Calu3 (cell line): Measurements from ENCODE around the gene COL9A3. TPM values are rescaled to one million over a fixed set of nuclear protein-coding genes. Genes with fewer than 3 reads are reported as not detected.

ENCODE experiments used
- BruUV-seq: library from RNA; stranded (reverse); fragments of 400-500 nt; replicated peaks from 2 replicates; lab custom pipeline; 2021; lab: Mats Ljungman, UMichigan
- CTCF ChIA-PET: fragments of 300-600 bp; sonication (Branson Sonifier 250); formaldehyde crosslinking; loops from one replicate; lab custom pipeline; 2022; ENCODE audit warnings: antibody characterized with exemption; lab: Charles Lee
- DNase-seq: peaks from one replicate; pipeline ENCODE4 v3.0.0; 2022
- H3K27ac Mint-ChIP-seq: one replicate; pipeline ENCODE4 v1.8.0; 2022; ENCODE audit warnings: mixed read lengths; ENCODE audit not compliant: unreplicated experiment
- H3K27me3 Mint-ChIP-seq: one replicate; pipeline ENCODE4 v1.8.0; 2022; ENCODE audit warnings: mixed read lengths; ENCODE audit not compliant: unreplicated experiment
- H3K36me3 Mint-ChIP-seq: one replicate; pipeline ENCODE4 v1.8.0; 2022; ENCODE audit warnings: mild to moderate bottlenecking, moderate library complexity, mixed read lengths; ENCODE audit not compliant: insufficient read depth, unreplicated experiment
- H3K4me1 Mint-ChIP-seq: one replicate; pipeline ENCODE4 v1.8.0; 2022; ENCODE audit warnings: mild to moderate bottlenecking, low read depth, mixed read lengths; ENCODE audit not compliant: unreplicated experiment
- H3K4me3 Mint-ChIP-seq: one replicate; pipeline ENCODE4 v1.8.0; 2022; ENCODE audit warnings: mild to moderate bottlenecking, low read depth, moderate library complexity, mixed read lengths; ENCODE audit not compliant: unreplicated experiment
- H3K9me3 Mint-ChIP-seq: one replicate; pipeline ENCODE4 v1.8.0; 2022; ENCODE audit warnings: low read depth, mixed read lengths; ENCODE audit not compliant: unreplicated experiment
- intact Hi-C: fragments of 100-400 bp; cut with micrococcal nuclease; formaldehyde crosslinking; loops from one replicate; pipeline ENCODE4 v1.10.0; 2022; ENCODE audit not compliant: unreplicated experiment
- total RNA-seq: library from RNA; stranded (reverse); gene quantifications from 2 replicates; pipeline ENCODE4 v1.2.3, GENCODE V29; 2022
- TF ChIP-seq, protein P1 (sequence below): fragments of 200-600 bp; IDR thresholded peaks from one replicate; pipeline ENCODE4 v1.8.0; 2022; ENCODE audit warnings: antibody characterized with exemption; ENCODE audit not compliant: unreplicated experiment

COL9A3 gene
- total RNA-seq, 1 experiment from 2014 or later: 2.7 TPM

DNA sequence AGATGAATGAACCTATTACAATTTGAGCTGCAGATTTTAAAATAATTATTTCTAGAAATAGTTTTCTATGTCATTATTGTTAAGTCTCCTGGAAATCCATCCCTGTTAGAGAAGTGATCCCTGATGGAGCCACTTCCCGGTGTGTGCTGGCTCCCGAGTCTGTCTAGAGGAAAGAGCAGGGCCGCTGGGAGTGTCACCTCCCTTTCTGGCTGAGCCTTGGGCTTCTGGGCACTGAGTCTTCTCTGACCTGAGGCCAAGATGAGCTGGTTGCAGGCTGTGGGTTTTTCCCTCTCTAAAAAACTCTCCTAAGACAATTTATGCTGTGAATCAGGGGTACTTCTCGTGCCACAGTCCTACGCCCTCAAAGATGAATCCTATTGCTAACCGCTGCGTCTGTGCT is 73.6 kb downstream of the COL9A3 start:
- CTCF ChIA-PET: interaction anchor here (0.6 kb wide), 1 partner anchor 68 kb away, joined by 4 read pairs; no protein-coding TSS in a partner anchor
- no peaks in the 10 kb centered on the region for H3K9me3 Mint-ChIP-seq
- no peaks in the 10 kb centered on the region for H3K27me3 Mint-ChIP-seq
- peaks cover 85% of the 10 kb centered on the region for H3K36me3 Mint-ChIP-seq
- TF ChIP-seq, protein P1, sequence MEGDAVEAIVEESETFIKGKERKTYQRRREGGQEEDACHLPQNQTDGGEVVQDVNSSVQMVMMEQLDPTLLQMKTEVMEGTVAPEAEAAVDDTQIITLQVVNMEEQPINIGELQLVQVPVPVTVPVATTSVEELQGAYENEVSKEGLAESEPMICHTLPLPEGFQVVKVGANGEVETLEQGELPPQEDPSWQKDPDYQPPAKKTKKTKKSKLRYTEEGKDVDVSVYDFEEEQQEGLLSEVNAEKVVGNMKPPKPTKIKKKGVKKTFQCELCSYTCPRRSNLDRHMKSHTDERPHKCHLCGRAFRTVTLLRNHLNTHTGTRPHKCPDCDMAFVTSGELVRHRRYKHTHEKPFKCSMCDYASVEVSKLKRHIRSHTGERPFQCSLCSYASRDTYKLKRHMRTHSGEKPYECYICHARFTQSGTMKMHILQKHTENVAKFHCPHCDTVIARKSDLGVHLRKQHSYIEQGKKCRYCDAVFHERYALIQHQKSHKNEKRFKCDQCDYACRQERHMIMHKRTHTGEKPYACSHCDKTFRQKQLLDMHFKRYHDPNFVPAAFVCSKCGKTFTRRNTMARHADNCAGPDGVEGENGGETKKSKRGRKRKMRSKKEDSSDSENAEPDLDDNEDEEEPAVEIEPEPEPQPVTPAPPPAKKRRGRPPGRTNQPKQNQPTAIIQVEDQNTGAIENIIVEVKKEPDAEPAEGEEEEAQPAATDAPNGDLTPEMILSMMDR: no peak
- H3K4me1 Mint-ChIP-seq: no peaks in the 10 kb centered on the region
- intact Hi-C loops: no loop called here
- DNase-seq: no peak
- no peak overlapping the region for H3K4me3 Mint-ChIP-seq
- BruUV-seq: no TSS peak
- H3K27ac Mint-ChIP-seq: no peak overlapping the region

Other genes starting within 250 kb of the COL9A3 start
- 51.9 and 63.9 TPM in 2 replicates for gene SLCO4A1, start 174.5 kb upstream of the COL9A3 start, total RNA-seq
- not detected in 2 replicates for gene NTSR1, start 108.2 kb upstream of the COL9A3 start, total RNA-seq
- gene MRGBP, start 20.6 kb upstream of the COL9A3 start, total RNA-seq: 28.9 and 31.8 TPM in 2 replicates
- gene OGFR, start 12.2 kb upstream of the COL9A3 start, total RNA-seq: 80.1 and 98.2 TPM in 2 replicates
- gene TCFL5, start 44.8 kb downstream of the COL9A3 start, total RNA-seq: 18.9 and 22.3 TPM in 2 replicates
- 75.6 and 77.1 TPM in 2 replicates for gene DIDO1, start 109.5 kb downstream of the COL9A3 start, total RNA-seq
- 64.3 and 64.6 TPM in 2 replicates for gene GID8, start 121.1 kb downstream of the COL9A3 start, total RNA-seq
- gene SLC17A9, start 135.7 kb downstream of the COL9A3 start, total RNA-seq: 12.0 and 18.8 TPM in 2 replicates
- not detected in 2 replicates for gene BHLHE23, start 189.9 kb downstream of the COL9A3 start, total RNA-seq